GM21423 (cell line): ENCODE measurements around the gene SMIM28.

ENCODE experiments used
- ATAC-seq: cut with Tn5 transposase; IDR thresholded peaks from one replicate; pipeline ENCODE4 v1.9.1; 2021; ENCODE audit warnings: mild to moderate bottlenecking, moderate library complexity; ENCODE audit not compliant: unreplicated experiment

SMIM28 gene

GRCh38 chr6:138427701-138428100 is 50.0 kb downstream of the SMIM28 start:
- ATAC-seq, result no peak

GRCh38 chr6:138428944-138429598 is 51.4 kb downstream of the SMIM28 start:
- no peak for ATAC-seq

GRCh38 chr6:138429761-138430160 is 52.1 kb downstream of the SMIM28 start:
- ATAC-seq, result no peak

DNA sequence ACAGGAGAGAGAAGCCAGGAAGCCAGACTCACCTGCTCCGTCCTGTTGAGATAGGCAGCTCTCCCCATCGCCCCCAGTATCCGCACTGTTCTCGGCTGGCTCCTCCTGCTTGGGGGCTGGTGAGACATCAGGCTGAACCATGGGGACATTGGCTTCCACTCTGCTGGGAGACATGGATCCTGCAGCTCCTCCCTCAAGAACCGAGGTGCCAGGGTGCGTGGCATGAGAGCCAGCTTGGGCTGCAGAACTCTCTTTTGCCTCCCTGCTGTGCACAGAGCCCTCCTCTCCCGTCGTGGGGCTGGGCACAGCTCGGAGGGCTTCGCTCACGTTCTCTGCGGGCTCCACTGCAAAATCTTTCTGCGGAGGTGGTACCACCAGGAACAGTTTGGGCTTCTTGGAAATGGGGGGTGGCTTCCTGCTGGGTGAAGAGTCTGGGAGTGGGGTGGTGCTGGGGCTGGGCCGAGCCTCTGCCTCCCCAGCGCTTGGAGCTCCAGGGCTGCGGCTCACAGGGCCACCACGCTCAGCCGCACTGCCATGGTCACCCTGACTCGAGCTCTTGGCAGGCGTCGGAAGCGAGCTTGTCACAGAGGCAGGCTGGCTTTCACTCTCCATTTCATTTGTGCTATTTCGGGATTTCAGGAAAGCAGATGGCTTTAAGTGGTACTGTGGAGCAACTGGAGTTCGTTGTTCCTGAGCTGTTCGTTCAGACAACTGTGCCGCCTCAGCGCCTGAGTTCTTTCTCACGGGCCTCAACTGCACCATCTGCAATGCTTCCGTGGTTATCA is 52.8 kb downstream of the SMIM28 start:
- no peak for ATAC-seq

GRCh38 chr6:138431256-138432062 is 53.8 kb downstream of the SMIM28 start:
- no peak for ATAC-seq

- no peak for ATAC-seq
Observed at GRCh38 chr6:138432063-138432356, 54.3 kb downstream of the SMIM28 start.
